Midbrain (tissue), 1 donor: ENCODE measurements around the gene ECHS1.
A peak's percentile ranks its signal among the peaks of the same experiment; 100 is the strongest.

Source experiments
- DNase-seq: peaks from one replicate; lab custom pipeline; 2025; lab: John Stamatoyannopoulos, UW

Gene ECHS1

GRCh38 chr10:133341983-133342382, 31.2 kb downstream of the ECHS1 start:
- no peak for DNase-seq

DNA sequence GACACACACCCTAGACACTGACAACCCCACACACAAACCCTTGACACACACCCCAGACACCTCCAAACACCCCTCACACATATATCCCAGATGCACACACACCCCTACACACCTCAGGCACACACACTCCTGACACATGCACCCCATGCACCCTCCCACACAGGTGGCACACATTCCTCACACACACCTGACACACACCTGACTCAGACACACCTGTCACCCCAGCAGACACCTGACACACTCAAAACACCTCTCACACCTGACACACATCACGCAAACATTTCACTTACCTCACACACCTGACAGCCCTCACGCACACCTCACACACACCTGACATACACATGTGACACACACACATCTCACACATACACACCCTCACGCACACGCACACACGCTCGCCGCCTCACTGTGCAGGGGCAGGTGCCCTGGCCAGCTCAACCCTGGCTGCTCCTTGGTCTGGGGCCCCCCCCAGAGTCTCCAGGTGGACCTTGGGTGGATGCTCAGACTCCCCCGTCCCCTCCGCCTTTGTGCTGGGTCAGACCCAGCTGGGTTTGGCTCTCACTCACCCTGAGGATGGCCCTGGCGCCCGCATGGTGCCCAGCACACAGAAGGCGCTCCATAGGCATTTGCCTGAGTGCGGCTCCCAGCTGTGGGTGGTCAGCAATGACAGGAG, 33.3 kb downstream of the ECHS1 start:
- DNase-seq = no peak

GRCh38 chr10:133338080-133339071, 34.8 kb downstream of the ECHS1 start:
- no peak for DNase-seq

DNA sequence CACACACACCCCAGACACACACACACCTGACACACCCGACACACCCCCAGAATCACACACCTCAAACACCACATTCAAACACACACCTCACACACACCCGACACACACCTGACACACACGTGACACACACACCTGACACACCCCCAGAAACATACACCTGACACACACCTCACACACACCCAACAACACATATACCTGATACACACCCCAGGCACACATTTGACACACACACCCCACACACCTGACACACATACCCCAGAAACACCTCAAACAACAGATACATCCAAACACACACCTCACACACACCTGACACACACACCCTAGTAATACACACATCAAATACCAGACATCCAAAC, 35.8 kb downstream of the ECHS1 start:
- no peak for DNase-seq

- peak; percentile 25 for DNase-seq
Observed at GRCh38 chr10:133336577-133337369, 36.4 kb downstream of the ECHS1 start, which contains the start of gene CALY. CALY (minus strand) TSS chr10:133336896; CDS start chr10:133328989, 7,907 bp downstream.

GRCh38 chr10:133336118-133336576, 37.0 kb downstream of the ECHS1 start:
- no peak for DNase-seq

DNA sequence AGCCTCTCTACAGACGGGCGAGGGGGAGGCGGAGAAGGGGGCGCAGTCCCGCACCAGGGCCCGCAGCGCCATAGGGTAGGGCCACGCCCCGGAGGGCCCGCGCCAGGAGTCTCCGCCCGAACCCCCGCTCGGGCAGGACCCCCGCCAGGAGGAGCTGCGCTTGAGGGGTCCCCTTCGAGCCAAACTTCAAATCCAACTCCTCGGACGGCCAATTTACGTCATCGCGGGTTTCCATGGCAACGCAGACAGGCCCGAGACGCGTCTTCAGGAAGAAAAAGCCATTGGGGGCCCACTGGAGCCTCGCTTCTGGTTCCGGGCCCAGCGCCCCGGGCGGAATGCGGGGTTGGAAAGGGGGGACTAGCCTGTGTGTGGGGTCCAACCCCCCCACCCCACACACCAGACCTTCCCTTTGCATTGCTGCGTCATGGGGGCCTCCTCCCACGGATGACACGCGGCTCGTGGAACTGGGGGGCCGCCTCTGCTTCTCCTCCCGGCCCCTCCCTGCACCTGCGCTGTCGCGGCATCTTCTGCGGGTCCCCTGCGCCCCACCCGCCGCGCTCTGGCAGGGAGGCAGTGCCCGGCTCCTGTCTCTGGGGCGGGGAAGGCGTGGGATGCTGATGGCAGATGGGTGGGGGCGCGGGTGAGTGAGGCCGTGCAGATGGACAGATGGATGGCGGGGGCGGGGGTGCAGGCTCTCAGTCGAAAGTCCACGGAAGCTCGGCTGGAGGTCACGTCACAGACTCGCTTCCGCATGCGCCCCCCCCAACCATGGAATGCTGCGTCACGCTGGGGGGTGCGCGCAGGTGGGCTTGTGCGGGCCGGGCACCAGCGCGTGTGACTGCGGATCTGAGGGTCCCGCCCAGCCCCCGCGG, 37.7 kb downstream of the ECHS1 start:
- DNase-seq = no peak

- DNase-seq = no peak
Observed at GRCh38 chr10:133334503-133335245, 38.5 kb downstream of the ECHS1 start.

- DNase-seq = no peak
Observed at GRCh38 chr10:133332936-133333699, 40.0 kb downstream of the ECHS1 start.

DNA sequence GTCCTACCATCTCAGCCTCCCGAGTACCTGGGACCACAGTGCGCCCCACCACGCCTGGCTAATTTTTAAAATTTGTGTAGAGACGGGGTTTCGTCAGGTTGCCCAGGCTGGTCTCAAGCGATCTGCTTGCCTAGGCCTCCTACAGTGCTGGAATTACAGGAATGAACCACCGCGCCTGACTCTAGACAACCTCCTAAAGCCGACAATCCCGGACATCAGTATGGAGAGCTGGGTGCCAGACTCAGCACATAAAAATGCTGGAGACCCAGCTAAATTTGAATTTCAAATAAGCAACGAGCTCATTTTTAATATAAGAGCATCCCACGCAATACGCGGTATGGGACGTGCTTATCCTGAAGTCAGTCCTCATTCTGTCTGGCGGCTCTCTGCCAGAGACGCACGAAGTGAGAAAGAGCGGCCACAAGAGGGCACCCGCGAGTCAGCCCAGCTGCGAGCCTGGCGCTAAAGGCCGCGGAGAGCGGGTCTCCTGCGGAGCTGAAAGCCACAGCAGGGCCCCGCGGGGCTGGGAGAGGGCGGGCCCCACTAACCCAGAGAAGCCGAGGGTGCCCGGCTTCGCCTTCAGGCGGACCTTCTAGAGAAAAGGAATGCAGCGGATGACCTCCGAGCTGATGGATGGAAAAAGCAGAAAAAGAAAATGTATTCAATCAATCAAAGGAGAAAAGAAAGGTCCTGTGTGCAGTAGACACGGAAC, 43.5 kb downstream of the ECHS1 start:
- peak; percentile 92 for DNase-seq

DNA sequence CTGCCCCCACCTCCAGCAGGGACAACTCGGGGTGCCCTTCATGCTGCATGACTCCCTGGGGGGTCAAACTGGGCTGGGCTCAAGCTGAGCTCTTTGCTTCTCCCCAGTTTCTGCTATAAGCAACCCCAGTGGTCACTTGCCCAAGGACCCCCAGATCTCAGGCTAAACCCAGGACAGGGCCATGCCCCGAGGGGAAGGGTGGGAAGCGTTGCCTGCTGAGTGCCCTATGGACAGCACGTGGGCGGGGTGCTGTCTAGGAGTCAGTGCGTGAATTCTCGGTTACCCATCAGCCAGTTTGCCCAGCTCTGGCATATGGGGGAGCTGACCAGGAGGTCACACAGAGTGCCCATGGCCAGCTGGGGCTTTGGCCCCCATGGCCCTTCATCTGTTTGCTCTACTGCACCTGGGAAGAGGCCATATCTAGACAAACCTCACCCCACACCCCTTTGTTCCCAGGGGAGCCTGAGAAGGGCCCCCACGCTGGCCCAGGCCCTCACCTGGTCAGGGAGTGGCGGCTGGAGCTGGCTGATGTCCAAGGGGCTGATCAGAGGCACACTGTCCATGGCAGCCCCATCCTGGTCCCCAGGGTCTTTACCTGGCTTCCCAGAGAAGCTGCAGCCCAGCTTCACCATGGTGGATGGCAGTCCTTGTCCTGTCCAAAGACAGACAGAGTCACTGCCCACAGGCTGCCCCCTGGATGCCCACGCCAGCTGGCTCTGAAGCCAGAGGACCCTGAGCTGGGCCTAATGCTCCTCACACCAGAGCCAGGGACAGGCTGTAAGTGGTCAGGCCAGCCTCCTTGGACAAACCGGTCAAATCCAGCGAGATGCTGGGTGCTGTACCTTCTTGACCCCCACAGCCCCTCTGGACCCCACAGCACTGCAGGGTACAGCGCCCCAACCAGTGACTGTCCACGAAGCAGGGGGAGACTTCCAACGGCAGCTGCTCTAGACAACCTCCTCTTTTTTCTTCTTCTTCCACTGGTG, 44.5 kb downstream of the ECHS1 start:
- DNase-seq = no peak

DNA sequence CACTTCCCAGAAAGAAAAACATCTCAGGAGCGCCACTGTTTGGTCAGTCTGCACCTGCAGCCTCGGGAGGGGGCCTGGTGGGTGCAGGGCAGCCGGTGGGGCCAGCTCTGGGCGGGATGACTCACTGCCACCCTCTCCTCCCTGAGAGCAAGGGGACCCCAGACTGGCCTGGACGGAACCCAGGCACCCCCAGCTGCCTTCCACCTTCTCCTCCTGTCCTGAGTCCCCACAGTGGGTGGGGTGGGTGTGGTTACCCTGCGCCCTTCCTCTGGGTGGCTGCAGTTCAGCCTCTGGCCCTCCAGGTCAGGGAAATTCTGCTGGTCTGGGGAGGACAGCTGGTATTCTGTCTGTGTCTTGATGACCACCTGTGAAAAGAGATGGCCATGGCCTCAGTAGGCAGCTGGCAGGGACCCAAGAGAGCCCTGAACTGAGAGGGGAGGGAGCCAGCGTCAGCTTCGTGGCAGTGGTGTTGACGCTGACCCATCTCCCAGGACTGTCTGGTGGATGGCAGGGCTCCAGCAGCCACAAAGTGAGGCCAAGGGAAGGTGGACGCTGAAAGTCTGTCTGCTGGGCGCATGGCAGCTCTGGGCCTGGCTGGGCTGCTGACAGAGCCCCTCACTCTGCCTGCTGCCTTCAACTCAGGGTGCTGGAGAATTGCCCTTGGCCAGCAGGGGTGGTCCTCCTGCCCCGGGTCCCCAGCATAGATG, 45.4 kb downstream of the ECHS1 start:
- DNase-seq = no peak

DNA sequence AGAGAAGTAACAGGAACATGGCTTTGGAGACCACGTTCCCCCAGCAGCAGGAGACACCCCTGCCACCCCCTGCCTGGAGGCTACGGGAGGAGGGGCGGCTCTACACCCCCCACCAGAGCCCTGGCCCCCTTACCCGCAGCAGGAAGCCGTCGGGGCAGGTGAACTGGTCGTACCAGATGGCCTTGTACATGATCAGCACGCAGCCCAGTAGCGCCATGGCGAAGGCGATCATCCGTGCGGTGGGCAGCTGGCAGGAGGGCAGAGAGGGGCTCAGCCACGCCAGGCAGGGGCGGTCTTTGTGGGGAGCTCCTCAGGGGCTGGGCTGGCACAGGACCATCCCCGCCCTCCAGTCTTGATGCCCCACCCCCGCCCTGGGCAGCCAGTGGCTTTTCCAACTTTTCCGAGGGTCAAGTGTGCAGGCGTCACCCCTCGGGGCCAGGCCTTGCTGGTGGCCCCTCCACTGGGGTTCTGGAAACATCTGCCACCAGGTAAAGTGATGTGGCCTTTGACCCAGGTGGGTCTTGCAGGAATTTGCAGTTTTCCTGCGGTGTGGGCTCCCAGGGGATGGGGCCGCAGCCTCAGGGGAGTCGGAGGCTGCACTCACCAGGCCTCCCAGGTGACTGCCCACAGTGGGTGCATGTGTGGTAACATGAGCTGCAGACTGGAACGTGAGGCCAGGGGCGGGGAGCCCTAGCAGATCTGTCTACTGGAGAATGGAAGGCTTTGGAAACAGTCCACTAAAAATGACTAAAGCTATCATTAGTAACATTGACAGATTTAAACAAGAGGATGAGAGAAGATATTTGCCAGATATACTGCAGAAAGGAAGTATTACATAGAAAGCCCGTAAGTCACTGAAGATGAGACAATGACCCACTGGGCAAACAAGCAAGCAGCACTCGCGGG, 46.2 kb downstream of the ECHS1 start:
- DNase-seq = no peak

DNA sequence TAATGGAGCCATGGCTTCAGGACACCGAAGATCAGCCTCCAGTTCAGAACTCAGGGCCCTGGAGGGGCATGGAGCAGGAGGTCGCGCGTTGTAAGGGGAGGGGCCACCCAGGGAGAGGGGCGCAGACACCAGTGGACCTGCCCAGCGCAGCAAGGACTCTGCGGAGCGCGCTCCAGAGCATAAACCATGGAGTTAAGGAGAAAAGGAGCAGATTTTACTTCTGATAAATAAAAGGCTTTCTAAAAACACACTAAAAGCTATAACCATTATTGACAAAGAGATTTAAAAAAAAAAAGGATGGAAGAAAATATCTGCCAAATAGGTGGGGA, 47.0 kb downstream of the ECHS1 start:
- DNase-seq = no peak

GRCh38 chr10:133325440-133326222, 47.5 kb downstream of the ECHS1 start:
- no peak for DNase-seq
